Measurements from ENCODE around the gene DAPK2. TPM values are rescaled to one million over a fixed set of nuclear protein-coding genes. Genes with fewer than 3 reads are reported as not detected.

DAPK2 gene
- total and polyA plus RNA-seq, 2 donors (not counting 1 experiment from before 2014, with no cell fraction given) = 8.3 to 31.9 TPM

DNA sequence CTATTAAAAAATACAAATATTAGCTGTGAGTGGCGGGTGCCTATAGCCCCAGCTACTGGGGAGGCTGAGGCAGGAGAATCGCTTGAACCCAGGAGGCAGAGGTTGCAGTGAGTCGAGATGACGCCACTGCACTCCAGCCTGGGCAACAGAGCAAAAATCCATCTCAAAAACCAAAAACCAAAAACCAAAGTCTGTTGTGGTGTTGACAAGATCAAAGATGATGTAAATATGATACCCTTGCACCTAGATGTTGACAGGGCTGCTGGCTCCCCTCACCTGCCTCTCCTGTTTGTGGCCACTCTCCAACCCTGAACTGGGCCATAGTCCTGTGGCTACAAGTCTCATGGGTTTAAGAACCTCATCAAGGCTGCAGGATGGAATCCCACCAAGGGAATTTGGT is 16.2 kb downstream of the DAPK2 start:
- Histone ChIP-seq H3K27ac (ENCODE audit: low read length in 2 of 2) (no peak overlapping the region), H3K79me2 (ENCODE audit: control insufficient read depth, insufficient read depth, low read length) (no peaks in the 10 kb centered on the region), H3K4me2 (replicated peaks; ENCODE audit: low read depth, low read length, poor library complexity, severe bottlenecking) (no peak overlapping the region), H3K36me3 (replicated peaks in 1 of 2; ENCODE audit: control extremely low read depth in 1 of 2, control insufficient read depth in 1 of 2, extremely low read depth in 1 of 2, insufficient read depth in 2 of 2, low read length in 1 of 2) (no peaks in the 10 kb centered on the region), H4K20me1 (ENCODE audit: control insufficient read depth, insufficient read depth, low read length, poor library complexity, severe bottlenecking) (no peaks in the 10 kb centered on the region), H3K9ac (ENCODE audit: low read length) (no peak overlapping the region), H3K4me3 (ENCODE audit: control extremely low read depth in 1 of 5, extremely low read depth in 1 of 5, insufficient read depth in 1 of 5, low read depth in 2 of 5, low read length in 4 of 5) (no peak overlapping the region), H3K4me1 (ENCODE audit: control insufficient read depth in 2 of 2, insufficient read depth in 2 of 2, low read length in 2 of 2) (peaks cover 0 to 14% of the 10 kb centered on the region in 2 donors), H2AFZ (ENCODE audit: insufficient read depth, low read depth, low read length, poor library complexity, severe bottlenecking) (no peak overlapping the region), H3K9me3 (ENCODE audit: control extremely low read depth in 1 of 3, control insufficient read depth in 2 of 3, insufficient read depth in 1 of 3, low read length in 2 of 3) (no peaks in the 10 kb centered on the region), H3K27me3 (replicated peaks in 1 of 4; ENCODE audit: control extremely low read depth in 1 of 4, control insufficient read depth in 3 of 4, insufficient read depth in 4 of 4, low read length in 3 of 4) (no peaks in the 10 kb centered on the region)
- ChIA-PET POLR2A (no interaction called here), CTCF (interaction anchor here (1.5 to 2.1 kb wide), 2 partner anchors 15 to 84 kb away, joined by 3 to 8 read pairs; no protein-coding TSS in a partner anchor)
- intact Hi-C loops (cut with micrococcal nuclease) = no loop called here
- TF ChIP-seq, protein P1, sequence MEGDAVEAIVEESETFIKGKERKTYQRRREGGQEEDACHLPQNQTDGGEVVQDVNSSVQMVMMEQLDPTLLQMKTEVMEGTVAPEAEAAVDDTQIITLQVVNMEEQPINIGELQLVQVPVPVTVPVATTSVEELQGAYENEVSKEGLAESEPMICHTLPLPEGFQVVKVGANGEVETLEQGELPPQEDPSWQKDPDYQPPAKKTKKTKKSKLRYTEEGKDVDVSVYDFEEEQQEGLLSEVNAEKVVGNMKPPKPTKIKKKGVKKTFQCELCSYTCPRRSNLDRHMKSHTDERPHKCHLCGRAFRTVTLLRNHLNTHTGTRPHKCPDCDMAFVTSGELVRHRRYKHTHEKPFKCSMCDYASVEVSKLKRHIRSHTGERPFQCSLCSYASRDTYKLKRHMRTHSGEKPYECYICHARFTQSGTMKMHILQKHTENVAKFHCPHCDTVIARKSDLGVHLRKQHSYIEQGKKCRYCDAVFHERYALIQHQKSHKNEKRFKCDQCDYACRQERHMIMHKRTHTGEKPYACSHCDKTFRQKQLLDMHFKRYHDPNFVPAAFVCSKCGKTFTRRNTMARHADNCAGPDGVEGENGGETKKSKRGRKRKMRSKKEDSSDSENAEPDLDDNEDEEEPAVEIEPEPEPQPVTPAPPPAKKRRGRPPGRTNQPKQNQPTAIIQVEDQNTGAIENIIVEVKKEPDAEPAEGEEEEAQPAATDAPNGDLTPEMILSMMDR (IDR thresholded peaks at IDR 0.05) = no peak
- no peak for TF ChIP-seq EZH2 (IDR thresholded peaks at IDR 0.05; ENCODE audit: borderline replicate concordance, insufficient read depth, low read depth, low read length, poor library complexity, severe bottlenecking)
- peaks cover 24% of the 10 kb centered on the region for H3K4me1 Mint-ChIP-seq
- no peak for DNase-seq
- no peak overlapping the region for H3K27ac Mint-ChIP-seq
- no peaks in the 10 kb centered on the region for H3K27me3 Mint-ChIP-seq
- H3K4me3 Mint-ChIP-seq = no peak overlapping the region
- ATAC-seq (ENCODE audit: low read depth) = no peak
- WGBS (ENCODE audit: insufficient coverage) = no CpG with 5 or more reads among the region's 4 CpGs
- no peaks in the 10 kb centered on the region for H3K9me3 Mint-ChIP-seq (ENCODE audit: insufficient read depth)

DNA sequence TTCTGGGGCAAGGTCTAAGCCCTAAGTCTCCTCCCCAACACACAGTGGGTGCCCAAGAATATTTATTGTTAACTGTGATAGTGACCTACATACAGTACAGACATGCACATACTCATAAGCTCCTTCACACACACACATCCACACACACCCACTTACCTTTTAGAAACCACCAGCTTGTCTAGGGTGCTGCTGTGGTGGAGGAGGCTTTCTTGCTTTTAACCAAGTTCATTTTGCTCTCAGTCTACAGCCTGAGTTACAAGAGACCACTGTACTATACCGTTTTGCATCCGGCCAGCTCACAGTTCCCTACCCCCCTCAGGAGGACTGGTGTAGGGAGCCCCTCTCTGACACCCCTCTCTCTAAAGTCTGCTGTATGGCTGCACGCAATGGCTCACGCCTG is 16.7 kb downstream of the DAPK2 start:
- ChIA-PET POLR2A (interaction anchor here (0.6 kb wide), 1 partner anchor 15 kb away, joined by 4 read pairs; no protein-coding TSS in a partner anchor), CTCF (interaction anchor here (2.1 kb wide), 1 partner anchor 15 kb away, joined by 8 read pairs; no protein-coding TSS in a partner anchor)
- Mint-ChIP-seq H3K27me3 (no peaks in the 10 kb centered on the region), H3K4me1 (peaks cover 22% of the 10 kb centered on the region), H3K27ac (no peak overlapping the region), H3K4me3 (no peak overlapping the region), H3K9me3 (ENCODE audit: insufficient read depth) (no peaks in the 10 kb centered on the region)
- DNase-seq (no peak), ATAC-seq (ENCODE audit: low read depth) (no peak)
- H3K4me1 ChIP-seq (ENCODE audit: control insufficient read depth in 2 of 2, insufficient read depth in 2 of 2, low read length in 2 of 2) = peaks cover 0 to 13% of the 10 kb centered on the region in 2 donors
- H3K4me2 ChIP-seq (replicated peaks; ENCODE audit: low read depth, low read length, poor library complexity, severe bottlenecking) = no peak overlapping the region
- no peak overlapping the region for H3K9ac ChIP-seq (ENCODE audit: low read length)
- H3K27ac ChIP-seq (ENCODE audit: low read length in 2 of 2) = no peak overlapping the region
- no peak overlapping the region for H2AFZ ChIP-seq (ENCODE audit: insufficient read depth, low read depth, low read length, poor library complexity, severe bottlenecking)
- intact Hi-C loops (cut with micrococcal nuclease) = no loop called here
- H3K79me2 ChIP-seq (ENCODE audit: control insufficient read depth, insufficient read depth, low read length) = no peaks in the 10 kb centered on the region
- no peaks in the 10 kb centered on the region for H3K36me3 ChIP-seq (replicated peaks in 1 of 2; ENCODE audit: control extremely low read depth in 1 of 2, control insufficient read depth in 1 of 2, extremely low read depth in 1 of 2, insufficient read depth in 2 of 2, low read length in 1 of 2)
- no peaks in the 10 kb centered on the region for H3K27me3 ChIP-seq (replicated peaks in 1 of 4; ENCODE audit: control extremely low read depth in 1 of 4, control insufficient read depth in 3 of 4, insufficient read depth in 4 of 4, low read length in 3 of 4)
- H3K4me3 ChIP-seq (ENCODE audit: control extremely low read depth in 1 of 5, extremely low read depth in 1 of 5, insufficient read depth in 1 of 5, low read depth in 2 of 5, low read length in 4 of 5) = no peak overlapping the region
- H4K20me1 ChIP-seq (ENCODE audit: control insufficient read depth, insufficient read depth, low read length, poor library complexity, severe bottlenecking) = no peaks in the 10 kb centered on the region
- H3K9me3 ChIP-seq (ENCODE audit: control extremely low read depth in 1 of 3, control insufficient read depth in 2 of 3, insufficient read depth in 1 of 3, low read length in 2 of 3) = no peaks in the 10 kb centered on the region
- WGBS (ENCODE audit: insufficient coverage) = 100% methylated on average over 2 of the region's 4 CpGs
- TF ChIP-seq, protein P1 (IDR thresholded peaks at IDR 0.05) = no peak
- no peak for TF ChIP-seq EZH2 (IDR thresholded peaks at IDR 0.05; ENCODE audit: borderline replicate concordance, insufficient read depth, low read depth, low read length, poor library complexity, severe bottlenecking)

Data from B cell (primary cell).